ENCODE measurements around the gene LPIN1. TPM values are rescaled to one million over a fixed set of nuclear protein-coding genes. Genes with fewer than 3 reads are reported as not detected.

LPIN1 gene
- total RNA-seq, 1 experiment from 2014 or later = 13.9 TPM

GRCh38 chr2:11762031-11762430, 15.6 kb downstream of the LPIN1 start (continued):
- TF ChIP-seq E2F5 (CRISPR knock-in tag; IDR thresholded peaks at IDR 0.05) (no peak), ZNF317 (CRISPR knock-in tag; IDR thresholded peaks at IDR 0.05; ENCODE audit: borderline replicate concordance, low read depth) (no peak), ELF4 (CRISPR knock-in tag; IDR thresholded peaks at IDR 0.05; ENCODE audit: low read depth) (no peak), HMGXB4 (CRISPR knock-in tag; IDR thresholded peaks at IDR 0.05) (no peak), HMGA2 (CRISPR knock-in tag; IDR thresholded peaks at IDR 0.05) (no peak), TCF7 (CRISPR knock-in tag; IDR thresholded peaks at IDR 0.05; ENCODE audit: low read depth) (no peak), NR1H2 (CRISPR knock-in tag; IDR thresholded peaks at IDR 0.05) (no peak), GTF2I (CRISPR knock-in tag; conservative IDR thresholded peaks at IDR 0.05) (no peak), ETV6 (CRISPR knock-in tag; IDR thresholded peaks at IDR 0.05) (no peak), ZNF416 (CRISPR knock-in tag; IDR thresholded peaks at IDR 0.05) (no peak)

- Mint-ChIP-seq H3K27ac (peak overlapping the region; percentile 8; the same call in 1 of the 2 replicates), H3K4me3 (no peak overlapping the region), H3K9me3 (peaks cover 27% of the 10 kb centered on the region), H3K27me3 (ENCODE audit: low read depth) (no peaks in the 10 kb centered on the region), H3K4me1 (peaks cover 21% of the 10 kb centered on the region), H3K36me3 (peaks cover 60% of the 10 kb centered on the region)
- TF ChIP-seq NFYB (CRISPR knock-in tag; conservative IDR thresholded peaks at IDR 0.05; ENCODE audit: low read depth) = no peak
- no peak for TF ChIP-seq USF2 (CRISPR knock-in tag; IDR thresholded peaks at IDR 0.05)
- TF ChIP-seq ATF2 (CRISPR knock-in tag; IDR thresholded peaks at IDR 0.05; ENCODE audit: borderline replicate concordance, low read depth) = no peak
- no peak for TF ChIP-seq CREM (CRISPR knock-in tag; IDR thresholded peaks at IDR 0.05)
- TF ChIP-seq ERG (CRISPR knock-in tag; IDR thresholded peaks at IDR 0.05) = no peak
- no peak for TF ChIP-seq MAX (CRISPR knock-in tag; IDR thresholded peaks at IDR 0.05)
- no peak for TF ChIP-seq STAT6 (CRISPR knock-in tag; conservative IDR thresholded peaks at IDR 0.05; ENCODE audit: low read depth)
- no peak for TF ChIP-seq FOXK1 (CRISPR knock-in tag; IDR thresholded peaks at IDR 0.05)
- no peak for TF ChIP-seq FOXP4 (CRISPR knock-in tag; IDR thresholded peaks at IDR 0.05)
- ChIA-PET POLR2A (no interaction called here), CTCF (interaction anchor here (1.1 to 1.8 kb wide), 2 partner anchors 17 to 70 kb away, joined by 3 to 5 read pairs; no protein-coding TSS in a partner anchor)
- DNase-seq (ENCODE audit: low spot score) = no peak
- ATAC-seq = no peak
Observed at GRCh38 chr2:11762799-11763461, 16.5 kb downstream of the LPIN1 start.
